GM12878 (cell line): ENCODE results near the gene WWOX. TPM values are rescaled to one million over a fixed set of nuclear protein-coding genes. Genes with fewer than 3 reads are reported as not detected.

Experiments used
- ATAC-seq: fragments of 200-7000 bp; cut with Tn5 transposase; 3 replicates; pipeline ENCODE4 v1.9.1; 2020; ENCODE audit warnings: mild to moderate bottlenecking, moderate library complexity
- BruUV-seq: library from RNA; stranded (reverse); fragments of 400-500 nt; replicated peaks from 2 replicates; lab custom pipeline; 2021; lab: Mats Ljungman, UMichigan
- CTCF ChIA-PET: fragments of 300-600 bp; sonication (Branson Sonifier 250); formaldehyde crosslinking; extraction: SDS; loops from one replicate; lab custom pipeline; 2021; ENCODE audit warnings: inconsistent platforms; lab: Yijun Ruan, JAX
- POLR2A ChIA-PET: fragments of 350-600 bp; formaldehyde crosslinking; extraction: SDS; loops from one replicate; lab custom pipeline; 2021; ENCODE audit warnings: inconsistent platforms; lab: Charles Lee
- RAD21 ChIA-PET: fragments of 300-600 bp; sonication (Branson Sonifier 250); formaldehyde crosslinking; loops from one replicate; lab custom pipeline; 2023; ENCODE audit warnings: antibody characterized with exemption; ENCODE audit not compliant: unreplicated experiment; lab: Charles Lee
- SMC1A ChIA-PET: fragments of 300-600 bp; sonication (Branson Sonifier 250); formaldehyde crosslinking; loops from one replicate; lab custom pipeline; 2023; ENCODE audit not compliant: unreplicated experiment, uncharacterized antibody; lab: Charles Lee
- DNase-seq: peaks from one replicate; pipeline ENCODE4 v3.0.0-alpha.2; 2011; ENCODE audit warnings: low read depth, low spot score
- FAIRE-seq: peaks from 3 replicates; lab custom pipeline; 2011; peaks lifted over from hg19 to GRCh38; lab: Jason Lieb, UNC
- H2AFZ ChIP-seq: 2 replicates; pipeline ENCODE4 v1.6.0; 2011; ENCODE audit warnings: low read depth, low read length, control low read depth; ENCODE audit not compliant: control insufficient read depth
- H3K27ac ChIP-seq: 2 replicates; pipeline ENCODE4 v1.5.1; 2011; ENCODE audit warnings: control low read depth; ENCODE audit not compliant: control insufficient read depth, insufficient read depth
- H3K27me3 ChIP-seq, 2 experiments: replicated peaks in 1 of 2; 2 replicates each; pipeline versions ENCODE4 v1.6.0 to v1.6.1; 2011; ENCODE audit warnings: low read length in 1 of 2; ENCODE audit not compliant: control insufficient read depth in 2 of 2, insufficient read depth in 2 of 2
- H3K36me3 ChIP-seq, 2 experiments: 2 replicates each; pipeline ENCODE4 v1.5.1; 2011; ENCODE audit warnings: low read length in 1 of 2; ENCODE audit not compliant: control insufficient read depth in 2 of 2, insufficient read depth in 2 of 2
- H3K4me1 ChIP-seq: 2 replicates; pipeline ENCODE4 v1.6.1; 2011; ENCODE audit warnings: mild to moderate bottlenecking, low read length, moderate library complexity, mixed read lengths; ENCODE audit not compliant: control insufficient read depth, insufficient read depth
- H3K4me2 ChIP-seq: 2 replicates; pipeline ENCODE4 v1.6.0; 2011; ENCODE audit warnings: control low read depth; ENCODE audit not compliant: control insufficient read depth, insufficient read depth
- H3K4me3 ChIP-seq: fragments of 200-600 bp; sonication (generic); 2 replicates; pipeline ENCODE4 v1.5.1; 2016
- H3K79me2 ChIP-seq: 2 replicates; pipeline ENCODE4 v1.6.0; 2011; ENCODE audit warnings: low read length; ENCODE audit not compliant: control insufficient read depth, insufficient read depth
- H3K9ac ChIP-seq: 2 replicates; pipeline ENCODE4 v1.8.0; 2011; ENCODE audit warnings: low read length, control low read depth, mixed read lengths; ENCODE audit not compliant: control insufficient read depth, insufficient read depth
- H3K9me3 ChIP-seq: replicated peaks from 3 replicates; pipeline ENCODE4 v1.5.1; 2011; ENCODE audit warnings: mild to moderate bottlenecking, low read length; ENCODE audit not compliant: control insufficient read depth, insufficient read depth
- H4K20me1 ChIP-seq: 2 replicates; pipeline ENCODE4 v1.6.0; 2011; ENCODE audit not compliant: control insufficient read depth, insufficient read depth
- BMI1 ChIP-seq: fragments of 450-650 bp; IDR thresholded peaks from 2 replicates; pipeline ENCODE4 v1.6.1; 2016; ENCODE audit warnings: mild to moderate bottlenecking, moderate library complexity, borderline replicate concordance
- CHD4 ChIP-seq: fragments of 200-600 bp; sonication (generic); IDR thresholded peaks from 2 replicates; pipeline ENCODE4 v1.6.1; 2016; ENCODE audit warnings: mild to moderate bottlenecking
- CREB1 ChIP-seq: IDR thresholded peaks from 2 replicates; pipeline ENCODE4 v1.6.1; 2012; ENCODE audit warnings: low read depth, mild to moderate bottlenecking, inconsistent platforms
- CTCF ChIP-seq, 3 experiments: IDR thresholded peaks in 2 of 3; conservative IDR thresholded peaks in 1 of 3; 2 replicates each; pipeline ENCODE4 v1.5.1; 2011; ENCODE audit warnings: low read depth in 3 of 3, low read length in 3 of 3, mild to moderate bottlenecking in 3 of 3, control low read depth in 2 of 3, moderate library complexity in 2 of 3, inconsistent platforms in 1 of 3, mixed read lengths in 1 of 3; ENCODE audit not compliant: control insufficient read depth in 2 of 3, insufficient read depth in 1 of 3; ENCODE audit errors: extremely low read depth in 1 of 3
- EP300 ChIP-seq, 2 experiments: fragments of 150-350 bp in 1 of 2; IDR thresholded peaks; 2 replicates each; pipeline ENCODE4 v1.6.1; 2011 to 2012; ENCODE audit warnings: low read depth in 2 of 2, low read length in 2 of 2, borderline replicate concordance in 1 of 2, improper control_type of control experiment in 1 of 2, inconsistent platforms in 1 of 2; ENCODE audit not compliant: control insufficient read depth in 1 of 2
- EZH2 ChIP-seq: IDR thresholded peaks from 2 replicates; pipeline ENCODE4 v1.6.1; 2012; ENCODE audit warnings: low read depth, mild to moderate bottlenecking, control low read depth, inconsistent platforms, low read length, borderline replicate concordance; ENCODE audit not compliant: control insufficient read depth
- PAX5 ChIP-seq: IDR thresholded peaks from 2 replicates; pipeline ENCODE4 v1.6.1; 2011; ENCODE audit warnings: low read depth, low read length, borderline replicate concordance
- REST ChIP-seq: IDR thresholded peaks from 2 replicates; pipeline ENCODE4 v1.6.1; 2012; ENCODE audit warnings: mild to moderate bottlenecking, low read depth, low read length
- SPI1 ChIP-seq: IDR thresholded peaks from 2 replicates; pipeline ENCODE4 v1.6.1; 2011; ENCODE audit warnings: low read depth, mild to moderate bottlenecking, low read length, moderate library complexity, borderline replicate concordance; ENCODE audit not compliant: insufficient read depth
- TARDBP ChIP-seq: IDR thresholded peaks from 2 replicates; pipeline ENCODE4 v1.6.1; 2016; ENCODE audit warnings: borderline replicate concordance
- WGBS: methylation state at CpG from one replicate; pipeline ENCODE4 v1.1.6; 2016; ENCODE audit warnings: low lambda C conversion rate; ENCODE audit not compliant: insufficient replicate concordance, insufficient coverage; ENCODE audit errors: missing lambda C conversion rate; 5-methylcytosine and 5-hydroxymethylcytosine counted together
- in situ Hi-C: fragments of 300-500 bp; cut with MboI; formaldehyde crosslinking; loops from 9 replicates; pipeline ENCODE4 v1.14.3; 2018; ENCODE audit warnings: mixed read lengths
- intact Hi-C: fragments of 100-400 bp; cut with micrococcal nuclease; formaldehyde crosslinking; loops from one replicate; pipeline ENCODE4 v1.14.2; 2022; ENCODE audit not compliant: unreplicated experiment
- polyA plus RNA-seq, 11 experiments: library from polyadenylated mRNA; depleted of rRNA in 4 of 11; unstranded in 6 of 11; stranded (reverse) in 5 of 11; fragments of >200 nt; fragmentation: Nextera tagmentation in 4 of 11; fragmentation: Illumina TruSeq in 1 of 11; extraction: Ambion mirVana in 4 of 11; extraction: Trizol in 1 of 11; gene quantifications; 1 replicate in 1 of 11; 2 replicates in 10 of 11; pipeline versions ENCODE4 v1.2.1 to v1.2.3, GENCODE V29; 2011 to 2016; ENCODE audit warnings: inconsistent platforms in 2 of 11, missing spikeins in 2 of 11, low read depth in 1 of 11
- total RNA-seq, 4 experiments: library from RNA; depleted of rRNA in 3 of 4; stranded (reverse); fragments of >200 nt in 3 of 4; fragmentation: Illumina TruSeq in 1 of 4; extraction: Trizol in 1 of 4; gene quantifications; 2 replicates each; pipeline versions ENCODE4 v1.2.1 to v1.2.3, GENCODE V29; 2013 to 2021

WWOX gene
- total and polyA plus RNA-seq, 10 of the 15 experiments (the other 5 are each of a cell fraction or from before 2014, with no cell fraction given) = 2.8 to 24.4 (median 17.8) TPM

- Histone ChIP-seq H2AFZ (no peak overlapping the region), H3K79me2 (no peaks in the 10 kb centered on the region), H4K20me1 (no peaks in the 10 kb centered on the region), H3K9ac (no peak overlapping the region), H3K9me3 (no peaks in the 10 kb centered on the region), H3K36me3 (peaks cover 0 to 2% of the 10 kb centered on the region in 2 experiments; a peak in 1 of 4 replicates), H3K4me1 (no peaks in the 10 kb centered on the region), H3K4me3 (no peak overlapping the region), H3K27ac (no peak overlapping the region), H3K4me2 (no peak overlapping the region), H3K27me3 (no peaks in the 10 kb centered on the region)
- ChIA-PET RAD21 (no interaction called here), SMC1A (no interaction called here), POLR2A (no interaction called here), CTCF (interaction anchor here (1.4 to 1.7 kb wide), 2 partner anchors 8 to 12 kb away, joined by 3 read pairs; no protein-coding TSS in a partner anchor)
- intact Hi-C loops (loop anchor here (2.0 kb wide), 1 partner anchor 313 kb away; no protein-coding TSS in a partner anchor), in situ Hi-C loops (no loop called here)
- ATAC-seq (no peak), FAIRE-seq (no peak), DNase-seq (no peak)
- no TSS peak for BruUV-seq
- WGBS = 76% methylated on average over 10 of the region's 10 CpGs
- TF ChIP-seq PAX5 (no peak), BMI1 (no peak), SPI1 (no peak), REST (no peak), EP300 (IDR thresholded peaks at IDR 0.05; ENCODE audit: borderline replicate concordance in 1 of 2, control insufficient read depth in 1 of 2, low read depth in 2 of 2, low read length in 2 of 2) (no peak), CREB1 (no peak), CHD4 (no peak), CTCF (IDR thresholded peaks at IDR 0.05 in 2 of 3, conservative IDR thresholded peaks at IDR 0.05 in 1 of 3; ENCODE audit: control insufficient read depth in 2 of 3, extremely low read depth in 1 of 3, insufficient read depth in 1 of 3, low read depth in 3 of 3, low read length in 3 of 3) (no peak), EZH2 (no peak), TARDBP (no peak)
These were observed 336.6 kb downstream of the WWOX start for GRCh38 chr16:78436023-78436422.
